ENCODE results near the gene HOXC12. TPM values are rescaled to one million over a fixed set of nuclear protein-coding genes. Genes with fewer than 3 reads are reported as not detected.
A peak's percentile ranks its signal among the peaks of the same experiment; 100 is the strongest.

Gene HOXC12
- total RNA-seq, 1 donor from 2014 or later, result not detected

- no peak for DNase-seq (ENCODE audit: low read depth)
- H3K9ac ChIP-seq (ENCODE audit: low read length), result no peak overlapping the region
- H3K27ac ChIP-seq (ENCODE audit: low read depth, low read length), result no peak overlapping the region
- no peaks in the 10 kb centered on the region for H3K4me1 Mint-ChIP-seq (ENCODE audit: low read depth, unreplicated experiment)
- TF ChIP-seq EZH2 (IDR thresholded peaks at IDR 0.05; ENCODE audit: insufficient read depth, low read length), result peak; percentile 12
- no peak for TF ChIP-seq CTCF (IDR thresholded peaks at IDR 0.05; ENCODE audit: insufficient read depth, low read depth, low read length)
- H3K36me3 ChIP-seq (ENCODE audit: insufficient read depth, low read length), result no peaks in the 10 kb centered on the region
- H3K27ac Mint-ChIP-seq (ENCODE audit: unreplicated experiment), result no peak overlapping the region
- H3K4me1 ChIP-seq (ENCODE audit: insufficient read depth, low read length), result no peaks in the 10 kb centered on the region
- peaks cover 4% of the 10 kb centered on the region for H4K20me1 ChIP-seq (ENCODE audit: insufficient read depth, low read length)
- no peak overlapping the region for H3K4me3 ChIP-seq (ENCODE audit: insufficient read depth, low read depth, low read length)
- peaks cover 92% of the 10 kb centered on the region for H3K27me3 ChIP-seq (ENCODE audit: insufficient read depth, low read length)
- peaks cover 30% of the 10 kb centered on the region for H3K9me3 Mint-ChIP-seq (ENCODE audit: unreplicated experiment)
- FAIRE-seq, result no peak
- H3K36me3 Mint-ChIP-seq (ENCODE audit: low read depth, unreplicated experiment), result peaks cover 4% of the 10 kb centered on the region
- H3K27me3 Mint-ChIP-seq (ENCODE audit: low read depth, unreplicated experiment), result peaks cover 85% of the 10 kb centered on the region
- peak overlapping the region; percentile 20 for H3K4me3 Mint-ChIP-seq (ENCODE audit: unreplicated experiment)
- H3K9me3 ChIP-seq (ENCODE audit: insufficient read depth, low read depth, low read length), result no peaks in the 10 kb centered on the region
- H3K79me2 ChIP-seq (ENCODE audit: insufficient read depth, low read length), result no peaks in the 10 kb centered on the region
- no peak overlapping the region for H2AFZ ChIP-seq (ENCODE audit: low read depth, low read length)
- no peak overlapping the region for H3K4me2 ChIP-seq (ENCODE audit: low read length)
These were observed 1.6 kb upstream of the HOXC12 start for GRCh38 chr12:53952871-53953734.

GRCh38 chr12:53953831-53954693 lies 641 bp upstream of the HOXC12 start:
- FAIRE-seq (no peak), DNase-seq (ENCODE audit: low read depth) (no peak)
- TF ChIP-seq EZH2 (IDR thresholded peaks at IDR 0.05; ENCODE audit: insufficient read depth, low read length) (no peak), CTCF (IDR thresholded peaks at IDR 0.05; ENCODE audit: insufficient read depth, low read depth, low read length) (no peak)
- Mint-ChIP-seq H3K9me3 (ENCODE audit: unreplicated experiment) (peaks cover 25% of the 10 kb centered on the region), H3K4me1 (ENCODE audit: low read depth, unreplicated experiment) (no peaks in the 10 kb centered on the region), H3K27me3 (ENCODE audit: low read depth, unreplicated experiment) (peaks cover 85% of the 10 kb centered on the region), H3K4me3 (ENCODE audit: unreplicated experiment) (no peak overlapping the region), H3K36me3 (ENCODE audit: low read depth, unreplicated experiment) (peaks cover 4% of the 10 kb centered on the region), H3K27ac (ENCODE audit: unreplicated experiment) (no peak overlapping the region)
- peaks cover 92% of the 10 kb centered on the region for H3K27me3 ChIP-seq (ENCODE audit: insufficient read depth, low read length)
- H2AFZ ChIP-seq (ENCODE audit: low read depth, low read length), result no peak overlapping the region
- H3K27ac ChIP-seq (ENCODE audit: low read depth, low read length), result no peak overlapping the region
- H3K9me3 ChIP-seq (ENCODE audit: insufficient read depth, low read depth, low read length), result no peaks in the 10 kb centered on the region
- H3K79me2 ChIP-seq (ENCODE audit: insufficient read depth, low read length), result no peaks in the 10 kb centered on the region
- H4K20me1 ChIP-seq (ENCODE audit: insufficient read depth, low read length), result peaks cover 4% of the 10 kb centered on the region
- H3K4me3 ChIP-seq (ENCODE audit: insufficient read depth, low read depth, low read length), result no peak overlapping the region
- H3K4me2 ChIP-seq (ENCODE audit: low read length), result no peak overlapping the region
- H3K36me3 ChIP-seq (ENCODE audit: insufficient read depth, low read length), result no peaks in the 10 kb centered on the region
- no peak overlapping the region for H3K9ac ChIP-seq (ENCODE audit: low read length)
- H3K4me1 ChIP-seq (ENCODE audit: insufficient read depth, low read length), result no peaks in the 10 kb centered on the region

All from astrocyte (in vitro differentiated cells and primary cell).